Measurements from ENCODE around the gene RPL10. TPM values are rescaled to one million over a fixed set of nuclear protein-coding genes. Genes with fewer than 3 reads are reported as not detected.

The RPL10 gene
- total and polyA plus RNA-seq, 9 of the 15 experiments (the other 6 are each of a cell fraction or from before 2014, with no cell fraction given): 3,774 to 7,600 (median 5,014) TPM

DNA sequence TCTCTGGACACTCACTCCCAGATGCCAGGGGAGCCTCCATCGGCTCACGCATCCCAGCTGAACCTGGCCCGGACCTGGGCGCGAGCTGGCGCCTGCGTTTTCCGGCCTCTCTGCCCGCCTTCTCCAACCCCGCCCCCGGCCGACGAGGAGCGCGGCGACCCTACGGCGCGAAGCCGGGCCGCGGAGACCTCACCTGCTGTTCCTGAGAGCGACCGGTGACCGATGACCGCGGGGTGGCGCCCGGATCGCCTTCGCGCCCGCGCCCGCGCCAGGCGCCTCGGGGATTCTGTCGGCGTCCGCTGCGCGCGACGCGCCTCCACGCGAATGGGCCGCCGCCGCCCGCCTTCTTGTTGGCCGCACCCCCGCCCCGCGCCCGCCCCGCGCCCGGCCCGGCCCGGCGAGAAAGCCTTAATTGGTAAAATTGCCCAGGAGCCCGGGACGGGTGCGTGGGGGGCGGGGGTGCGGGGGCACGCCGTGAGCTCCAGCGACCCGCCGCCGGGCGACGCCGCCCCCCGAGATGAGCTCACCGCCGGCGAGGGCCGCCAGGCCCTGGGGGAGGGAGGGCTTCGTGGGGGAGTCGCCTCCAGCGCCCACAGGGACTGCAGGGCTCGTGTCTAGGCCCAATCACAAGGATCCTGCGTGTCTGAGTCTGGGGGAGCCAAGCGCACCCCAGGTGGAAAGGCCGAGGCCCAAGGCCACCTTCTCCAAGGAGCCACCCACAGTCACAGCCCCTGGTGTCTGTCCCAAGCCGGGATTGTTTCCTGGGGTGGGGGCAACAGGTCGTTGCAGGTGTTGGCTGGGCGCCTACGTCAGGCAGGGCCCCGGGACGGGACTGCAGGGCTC is 23.6 kb upstream of the RPL10 start, which contains the start of gene FLNA:
Gene FLNA (minus strand): TSS at position 322 of the 843 bp plus-strand sequence. CDS start 3,389 bp downstream, outside the sequence.
- Histone ChIP-seq H3K36me3 (ENCODE audit: control insufficient read depth, insufficient read depth, low read length) (peaks cover 4% of the 10 kb centered on the region; the same call in 1 of the 3 replicates), H3K4me1 (replicated peaks in 1 of 2; ENCODE audit: control insufficient read depth in 2 of 2, insufficient read depth in 2 of 2, low read length in 2 of 2) (peaks cover 17 to 71% of the 10 kb centered on the region in 2 experiments; a peak in 4 of 5 replicates), H3K9ac (ENCODE audit: insufficient read depth in 1 of 2, low read depth in 2 of 2, low read length in 2 of 2) (peak within 1 kb of the TSS; percentile 59 to 88; a peak in 3 of 4 replicates), H3K27me3 (ENCODE audit: control insufficient read depth in 2 of 2, insufficient read depth in 2 of 2, low read length in 2 of 2) (no peaks in the 10 kb centered on the region), H3K4me2 (ENCODE audit: insufficient read depth, low read length) (peak within 1 kb of the TSS; percentile 66), H3K9me3 (replicated peaks; ENCODE audit: control insufficient read depth, insufficient read depth, low read depth, low read length) (no peaks in the 10 kb centered on the region), H4K20me1 (replicated peaks; ENCODE audit: control insufficient read depth, insufficient read depth, low read length) (no peaks in the 10 kb centered on the region), H2AFZ (ENCODE audit: low read depth, low read length) (peak within 1 kb of the TSS; percentile 69; the same call in 1 of the 2 replicates), H3K4me3 (peak within 1 kb of the TSS; percentile 8), H3K79me2 (ENCODE audit: control insufficient read depth, insufficient read depth, low read length) (peaks cover 23% of the 10 kb centered on the region), H3K9me1 (ENCODE audit: control insufficient read depth, insufficient read depth, low read length) (no peaks in the 10 kb centered on the region), H3K27ac (ENCODE audit: extremely low read depth, low read depth, low read length) (peak within 1 kb of the TSS; percentile 50)
- BruUV-seq (replicated peaks): no TSS peak
- FAIRE-seq (no peak), ATAC-seq (no peak), DNase-seq (ENCODE audit: extremely low read depth in 1 of 4, low spot score in 3 of 4) (peak in 2 of 4 experiments; percentile 12 to 61)
- intact Hi-C loops (cut with micrococcal nuclease) (loop anchor here (5.0 to 10.0 kb wide), 2 partner anchors 120 to 443 kb away; partner anchors contain the start of gene SLC10A3), in situ Hi-C loops (cut with MboI) (loop anchor here (10.0 kb wide), 1 partner anchor 160 kb away; no protein-coding TSS in a partner anchor)
- POLR2A ChIA-PET: interaction anchor here (0.7 kb wide), 1 partner anchor 23 kb away, joined by 3 read pairs; no protein-coding TSS in a partner anchor
- WGBS (ENCODE audit: insufficient coverage, low coverage, missing lambda C conversion rate): 52% methylated on average over 12 of the region's 95 CpGs
- CTCF ChIA-PET (ENCODE audit: low intra/inter-chr PET ratio): interaction anchor here (4.5 kb wide), 1 partner anchor 160 kb away, joined by 63 read pairs; no protein-coding TSS in a partner anchor
- TF ChIP-seq CXXC5 (CRISPR knock-in tag; IDR thresholded peaks at IDR 0.05) (peak; percentile 62), SRSF3 (IDR thresholded peaks at IDR 0.05; ENCODE audit: insufficient read depth, low read length) (0 out of 2 replicates have a peak, but pooled peaks have one; percentile 37), KDM5B (IDR thresholded peaks at IDR 0.05; ENCODE audit: insufficient replicate concordance, low read depth, low read length) (peak; percentile 21), SAFB (IDR thresholded peaks at IDR 0.05; ENCODE audit: borderline replicate concordance, low read depth, low read length) (0 out of 2 replicates have a peak, but pooled peaks have one; percentile 45), YBX1 (IDR thresholded peaks at IDR 0.05) (no peak), RB1 (IDR thresholded peaks at IDR 0.05; ENCODE audit: low read depth) (peak; percentile 52; the same call in 1 of the 2 replicates), RBFOX2 (IDR thresholded peaks at IDR 0.05; ENCODE audit: low read depth, low read length) (peak; percentile 52), NFE2L1 (tag; IDR thresholded peaks at IDR 0.05; ENCODE audit: borderline replicate concordance, low read depth) (no peak), NRF1 (conservative IDR thresholded peaks at IDR 0.05 in 1 of 2, IDR thresholded peaks at IDR 0.05 in 1 of 2) (peak; percentile 25 to 35; a peak in 1 of 4 replicates), L3MBTL2 (IDR thresholded peaks at IDR 0.05) (peak; percentile 67), SMAD4 (CRISPR knock-in tag; conservative IDR thresholded peaks at IDR 0.05) (0 out of 2 replicates have a peak, but pooled peaks have one; percentile 15), POLR2G (IDR thresholded peaks at IDR 0.05; ENCODE audit: low read depth, low read length) (peak; percentile 48)
- TF ChIP-seq, protein P1, sequence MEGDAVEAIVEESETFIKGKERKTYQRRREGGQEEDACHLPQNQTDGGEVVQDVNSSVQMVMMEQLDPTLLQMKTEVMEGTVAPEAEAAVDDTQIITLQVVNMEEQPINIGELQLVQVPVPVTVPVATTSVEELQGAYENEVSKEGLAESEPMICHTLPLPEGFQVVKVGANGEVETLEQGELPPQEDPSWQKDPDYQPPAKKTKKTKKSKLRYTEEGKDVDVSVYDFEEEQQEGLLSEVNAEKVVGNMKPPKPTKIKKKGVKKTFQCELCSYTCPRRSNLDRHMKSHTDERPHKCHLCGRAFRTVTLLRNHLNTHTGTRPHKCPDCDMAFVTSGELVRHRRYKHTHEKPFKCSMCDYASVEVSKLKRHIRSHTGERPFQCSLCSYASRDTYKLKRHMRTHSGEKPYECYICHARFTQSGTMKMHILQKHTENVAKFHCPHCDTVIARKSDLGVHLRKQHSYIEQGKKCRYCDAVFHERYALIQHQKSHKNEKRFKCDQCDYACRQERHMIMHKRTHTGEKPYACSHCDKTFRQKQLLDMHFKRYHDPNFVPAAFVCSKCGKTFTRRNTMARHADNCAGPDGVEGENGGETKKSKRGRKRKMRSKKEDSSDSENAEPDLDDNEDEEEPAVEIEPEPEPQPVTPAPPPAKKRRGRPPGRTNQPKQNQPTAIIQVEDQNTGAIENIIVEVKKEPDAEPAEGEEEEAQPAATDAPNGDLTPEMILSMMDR (IDR thresholded peaks at IDR 0.05 in 2 of 3, conservative IDR thresholded peaks at IDR 0.05 in 1 of 3; ENCODE audit: insufficient read depth in 2 of 3, low read depth in 1 of 3, low read length in 3 of 3): peak in 2 of 3 experiments; percentile 21 to 40; a peak in 1 of 6 replicates
- TF ChIP-seq, protein P2, sequence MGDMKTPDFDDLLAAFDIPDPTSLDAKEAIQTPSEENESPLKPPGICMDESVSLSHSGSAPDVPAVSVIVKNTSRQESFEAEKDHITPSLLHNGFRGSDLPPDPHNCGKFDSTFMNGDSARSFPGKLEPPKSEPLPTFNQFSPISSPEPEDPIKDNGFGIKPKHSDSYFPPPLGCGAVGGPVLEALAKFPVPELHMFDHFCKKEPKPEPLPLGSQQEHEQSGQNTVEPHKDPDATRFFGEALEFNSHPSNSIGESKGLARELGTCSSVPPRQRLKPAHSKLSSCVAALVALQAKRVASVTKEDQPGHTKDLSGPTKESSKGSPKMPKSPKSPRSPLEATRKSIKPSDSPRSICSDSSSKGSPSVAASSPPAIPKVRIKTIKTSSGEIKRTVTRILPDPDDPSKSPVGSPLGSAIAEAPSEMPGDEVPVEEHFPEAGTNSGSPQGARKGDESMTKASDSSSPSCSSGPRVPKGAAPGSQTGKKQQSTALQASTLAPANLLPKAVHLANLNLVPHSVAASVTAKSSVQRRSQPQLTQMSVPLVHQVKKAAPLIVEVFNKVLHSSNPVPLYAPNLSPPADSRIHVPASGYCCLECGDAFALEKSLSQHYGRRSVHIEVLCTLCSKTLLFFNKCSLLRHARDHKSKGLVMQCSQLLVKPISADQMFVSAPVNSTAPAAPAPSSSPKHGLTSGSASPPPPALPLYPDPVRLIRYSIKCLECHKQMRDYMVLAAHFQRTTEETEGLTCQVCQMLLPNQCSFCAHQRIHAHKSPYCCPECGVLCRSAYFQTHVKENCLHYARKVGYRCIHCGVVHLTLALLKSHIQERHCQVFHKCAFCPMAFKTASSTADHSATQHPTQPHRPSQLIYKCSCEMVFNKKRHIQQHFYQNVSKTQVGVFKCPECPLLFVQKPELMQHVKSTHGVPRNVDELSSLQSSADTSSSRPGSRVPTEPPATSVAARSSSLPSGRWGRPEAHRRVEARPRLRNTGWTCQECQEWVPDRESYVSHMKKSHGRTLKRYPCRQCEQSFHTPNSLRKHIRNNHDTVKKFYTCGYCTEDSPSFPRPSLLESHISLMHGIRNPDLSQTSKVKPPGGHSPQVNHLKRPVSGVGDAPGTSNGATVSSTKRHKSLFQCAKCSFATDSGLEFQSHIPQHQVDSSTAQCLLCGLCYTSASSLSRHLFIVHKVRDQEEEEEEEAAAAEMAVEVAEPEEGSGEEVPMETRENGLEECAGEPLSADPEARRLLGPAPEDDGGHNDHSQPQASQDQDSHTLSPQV (IDR thresholded peaks at IDR 0.05): no peak

Data from K562 (cell line).